Muscle layer of duodenum (tissue), 2 donors: ENCODE data around the gene WNK3.
A peak's percentile ranks its signal among the peaks of the same experiment; 100 is the strongest.
"Not testable (repeated sequence)": the region's sequence is repeated elsewhere in the genome, so short reads cannot be mapped to it uniquely, and the experiment has no call there.

Experiments
- H3K27ac ChIP-seq: one replicate; pipeline ENCODE4 v1.7.0; 2013; ENCODE audit warnings: mild to moderate bottlenecking, low read length
- H3K27me3 ChIP-seq: one replicate; pipeline ENCODE4 v1.7.0; 2013; ENCODE audit warnings: low read depth, mild to moderate bottlenecking, control low read depth, low read length
- H3K36me3 ChIP-seq, 2 donors: one replicate each; pipeline ENCODE4 v1.7.0; 2013; ENCODE audit warnings: low read length in 2 of 2, control low read depth in 1 of 2, mild to moderate bottlenecking in 1 of 2; ENCODE audit not compliant: insufficient read depth in 2 of 2, control insufficient read depth in 1 of 2
- H3K4me1 ChIP-seq, 2 donors: one replicate each; pipeline ENCODE4 v1.7.0; 2013; ENCODE audit warnings: low read length in 2 of 2, mild to moderate bottlenecking in 2 of 2, control low read depth in 1 of 2, moderate library complexity in 1 of 2; ENCODE audit not compliant: insufficient read depth in 2 of 2, control insufficient read depth in 1 of 2
- H3K4me3 ChIP-seq, 2 donors: one replicate each; pipeline ENCODE4 v1.7.0; 2013; ENCODE audit warnings: low read length in 2 of 2, low read depth in 1 of 2, mild to moderate bottlenecking in 1 of 2
- H3K9me3 ChIP-seq, 2 donors: one replicate each; pipeline ENCODE4 v1.7.0; 2013; ENCODE audit warnings: low read length in 2 of 2, control low read depth in 1 of 2, mild to moderate bottlenecking in 1 of 2; ENCODE audit not compliant: control insufficient read depth in 1 of 2
- donor health status: healthy.

Gene WNK3

GRCh38 chrX:54357414-54358377, at the start of gene WNK3:
Gene WNK3 (minus strand): TSS chrX:54358046.
- Histone ChIP-seq H3K36me3 (no peaks in the 10 kb centered on the region), H3K9me3 (peaks cover 0 to 3% of the 10 kb centered on the region in 2 donors), H3K4me3 (peak within 1 kb of the TSS; percentile 46 to 72), H3K4me1 (peaks cover 0 to 2% of the 10 kb centered on the region in 2 donors), H3K27ac (no peak within 1 kb of the TSS), H3K27me3 (no peaks in the 10 kb centered on the region)

GRCh38 chrX:54407266-54407665, 49.4 kb upstream of the WNK3 start:
- Histone ChIP-seq H3K4me1 (no peaks in the 10 kb centered on the region), H3K27ac (no peak overlapping the region), H3K4me3 (no peak overlapping the region), H3K36me3 (no peaks in the 10 kb centered on the region), H3K9me3 (no peaks in the 10 kb centered on the region), H3K27me3 (no peaks in the 10 kb centered on the region)

- H3K27ac ChIP-seq, result no peak overlapping the region
- no peak overlapping the region for H3K4me3 ChIP-seq
- H3K36me3 ChIP-seq, result no peaks in the 10 kb centered on the region
- H3K9me3 ChIP-seq, result no peaks in the 10 kb centered on the region
- H3K27me3 ChIP-seq, result no peaks in the 10 kb centered on the region
- no peaks in the 10 kb centered on the region for H3K4me1 ChIP-seq
These were observed 39.3 kb upstream of the WNK3 start for GRCh38 chrX:54397113-54397512.

- no peaks in the 10 kb centered on the region for H3K36me3 ChIP-seq
- H3K4me1 ChIP-seq, result no peaks in the 10 kb centered on the region
- H3K4me3 ChIP-seq, result no peak overlapping the region
- H3K27ac ChIP-seq, result no peak overlapping the region
- H3K27me3 ChIP-seq, result no peaks in the 10 kb centered on the region
- no peaks in the 10 kb centered on the region for H3K9me3 ChIP-seq
These were observed 28.5 kb upstream of the WNK3 start for GRCh38 chrX:54386314-54386713.

- not testable (repeated sequence) for H3K9me3 ChIP-seq, H3K27ac ChIP-seq, H3K4me1 ChIP-seq, H3K27me3 ChIP-seq, H3K4me3 ChIP-seq, H3K36me3 ChIP-seq
These were observed 26.8 kb upstream of the WNK3 start for GRCh38 chrX:54384661-54385060.

GRCh38 chrX:54359408-54359807, 1.6 kb upstream of the WNK3 start:
- Histone ChIP-seq H3K36me3 (no peaks in the 10 kb centered on the region), H3K9me3 (no peaks in the 10 kb centered on the region), H3K27ac (no peak overlapping the region), H3K4me3 (peak overlapping the region; percentile 16 to 72), H3K4me1 (peaks cover 0 to 2% of the 10 kb centered on the region in 2 donors), H3K27me3 (no peaks in the 10 kb centered on the region)

GRCh38 chrX:54358424-54359211, 772 bp upstream of the WNK3 start:
- Histone ChIP-seq H3K4me1 (peaks cover 0 to 2% of the 10 kb centered on the region in 2 donors), H3K27ac (no peak overlapping the region), H3K27me3 (no peaks in the 10 kb centered on the region), H3K4me3 (peak overlapping the region; percentile 42 to 72), H3K36me3 (no peaks in the 10 kb centered on the region), H3K9me3 (no peaks in the 10 kb centered on the region)

- H3K9me3 ChIP-seq, result peaks cover 0 to 5% of the 10 kb centered on the region in 2 donors
- H3K27ac ChIP-seq, result no peak overlapping the region
- no peaks in the 10 kb centered on the region for H3K36me3 ChIP-seq
- no peaks in the 10 kb centered on the region for H3K4me1 ChIP-seq
- no peak overlapping the region for H3K4me3 ChIP-seq
- H3K27me3 ChIP-seq, result no peaks in the 10 kb centered on the region
These were observed 5.2 kb downstream of the WNK3 start for GRCh38 chrX:54352677-54353076.

GRCh38 chrX:54337383-54337782, 20.5 kb downstream of the WNK3 start:
- not testable (repeated sequence) for H3K27me3 ChIP-seq, H3K36me3 ChIP-seq, H3K27ac ChIP-seq, H3K9me3 ChIP-seq, H3K4me3 ChIP-seq, H3K4me1 ChIP-seq

- no peak overlapping the region for H3K27ac ChIP-seq
- H3K4me1 ChIP-seq, result no peaks in the 10 kb centered on the region
- no peak overlapping the region for H3K4me3 ChIP-seq
- H3K36me3 ChIP-seq, result no peaks in the 10 kb centered on the region
- H3K27me3 ChIP-seq, result no peaks in the 10 kb centered on the region
- H3K9me3 ChIP-seq, result no peaks in the 10 kb centered on the region
These were observed 32.8 kb downstream of the WNK3 start for GRCh38 chrX:54325077-54325476.

- H3K4me3 ChIP-seq, result no peak overlapping the region
- no peaks in the 10 kb centered on the region for H3K27me3 ChIP-seq
- H3K36me3 ChIP-seq, result no peaks in the 10 kb centered on the region
- no peak overlapping the region for H3K27ac ChIP-seq
- no peaks in the 10 kb centered on the region for H3K9me3 ChIP-seq
- no peaks in the 10 kb centered on the region for H3K4me1 ChIP-seq
These were observed 37.8 kb downstream of the WNK3 start for GRCh38 chrX:54320067-54320466.
